GM18498 (cell line): ENCODE results near the gene FBXL13.
"Not testable (repeated sequence)": the region's sequence is repeated elsewhere in the genome, so short reads cannot be mapped to it uniquely, and the experiment has no call there.

Experiments
- ATAC-seq: cut with Tn5 transposase; IDR thresholded peaks from one replicate; pipeline ENCODE4 v1.9.1; 2021; ENCODE audit warnings: mild to moderate bottlenecking, moderate library complexity; ENCODE audit not compliant: unreplicated experiment

FBXL13 gene

DNA sequence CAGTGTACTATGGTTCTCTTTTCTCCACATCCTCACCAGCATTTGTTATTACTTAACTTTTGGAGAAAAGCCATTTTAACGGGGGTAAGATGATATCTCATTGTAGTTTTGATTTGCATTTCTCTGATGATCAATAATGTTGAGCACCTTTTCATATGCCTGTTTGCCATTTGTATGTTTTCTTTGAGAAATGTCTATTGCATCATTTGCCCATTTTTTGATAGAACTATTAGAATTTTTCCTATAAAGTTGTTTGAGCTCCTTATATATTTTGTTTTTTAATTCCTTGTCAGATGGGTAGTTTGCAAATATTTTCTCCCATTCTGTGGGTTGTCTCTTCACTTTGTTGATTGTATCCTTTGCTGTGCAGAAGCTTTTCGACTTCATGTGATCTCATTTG lies 172.5 kb downstream of the FBXL13 start:
- ATAC-seq: not testable (repeated sequence)

- no peak for ATAC-seq
Measured at GRCh38 chr7:102898532-102898859, 176.1 kb downstream of the FBXL13 start.

GRCh38 chr7:102897856-102898531 lies 176.6 kb downstream of the FBXL13 start:
- no peak for ATAC-seq

GRCh38 chr7:102897211-102897631 lies 177.4 kb downstream of the FBXL13 start:
- no peak for ATAC-seq

DNA sequence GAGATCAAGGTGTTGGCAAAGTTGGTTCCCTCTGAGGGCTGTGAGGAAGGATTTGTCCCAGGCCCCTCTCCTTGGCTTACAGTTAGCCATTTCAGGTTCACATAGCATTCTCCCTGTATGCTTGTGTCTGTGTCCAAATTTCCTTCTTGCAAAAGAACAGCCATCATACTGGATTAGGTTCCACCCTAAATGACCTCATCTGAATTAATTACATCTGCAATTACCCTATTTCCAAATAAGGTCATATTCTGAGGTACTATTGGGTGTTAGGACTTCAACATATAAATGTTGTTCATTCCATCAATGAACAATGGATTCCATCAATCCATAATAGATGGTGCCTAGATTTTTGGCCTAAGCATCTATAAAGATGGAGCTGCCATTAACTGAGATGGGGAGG lies 178.0 kb downstream of the FBXL13 start:
- no peak for ATAC-seq

DNA sequence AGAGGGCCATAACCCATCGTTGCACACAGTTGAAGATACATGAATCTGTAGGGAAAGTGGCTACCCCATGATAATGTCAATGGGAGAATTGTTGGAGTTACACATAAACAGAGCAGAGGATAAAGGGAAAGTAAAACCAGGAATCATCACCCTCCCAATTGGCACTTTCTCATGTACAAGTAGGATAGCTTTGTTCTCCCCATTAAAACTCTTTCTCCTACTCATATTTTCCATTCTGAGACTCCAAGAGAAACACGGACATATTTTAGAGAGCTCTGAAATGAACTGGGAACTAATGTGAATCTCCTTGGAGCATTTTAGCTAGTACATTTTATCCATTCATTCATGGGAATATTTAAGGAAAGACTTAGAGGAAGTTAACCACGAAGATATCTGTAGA lies 179.0 kb downstream of the FBXL13 start:
- no peak for ATAC-seq

DNA sequence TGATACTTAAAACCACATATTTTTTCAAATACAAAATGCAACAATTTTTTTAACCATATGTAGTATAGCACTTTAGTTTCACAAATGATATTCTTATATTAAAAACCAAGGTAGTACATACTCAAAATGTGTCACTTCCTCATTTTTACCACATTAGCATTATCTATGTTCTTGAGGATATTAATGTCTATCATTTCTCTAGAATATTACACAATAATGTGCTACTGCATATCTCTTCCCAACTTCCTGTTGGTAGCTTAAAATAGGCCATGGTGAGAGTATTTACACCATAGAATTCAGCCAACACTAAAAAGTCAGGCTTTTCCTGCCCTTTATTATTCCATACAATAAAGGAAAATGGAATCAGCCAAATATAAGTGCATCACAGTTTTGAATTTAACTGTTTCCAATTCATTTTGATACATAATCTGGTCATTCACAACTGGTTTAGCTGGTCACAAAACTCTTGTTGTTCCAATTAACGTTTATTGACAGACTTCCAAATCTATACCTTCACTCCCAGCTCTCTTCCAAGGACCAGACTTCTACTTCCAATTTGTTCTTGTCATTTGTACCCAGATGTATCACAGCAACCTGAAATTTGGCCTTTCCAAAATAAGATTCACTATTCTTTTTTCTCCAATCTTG lies 181.8 kb downstream of the FBXL13 start:
- no peak for ATAC-seq

DNA sequence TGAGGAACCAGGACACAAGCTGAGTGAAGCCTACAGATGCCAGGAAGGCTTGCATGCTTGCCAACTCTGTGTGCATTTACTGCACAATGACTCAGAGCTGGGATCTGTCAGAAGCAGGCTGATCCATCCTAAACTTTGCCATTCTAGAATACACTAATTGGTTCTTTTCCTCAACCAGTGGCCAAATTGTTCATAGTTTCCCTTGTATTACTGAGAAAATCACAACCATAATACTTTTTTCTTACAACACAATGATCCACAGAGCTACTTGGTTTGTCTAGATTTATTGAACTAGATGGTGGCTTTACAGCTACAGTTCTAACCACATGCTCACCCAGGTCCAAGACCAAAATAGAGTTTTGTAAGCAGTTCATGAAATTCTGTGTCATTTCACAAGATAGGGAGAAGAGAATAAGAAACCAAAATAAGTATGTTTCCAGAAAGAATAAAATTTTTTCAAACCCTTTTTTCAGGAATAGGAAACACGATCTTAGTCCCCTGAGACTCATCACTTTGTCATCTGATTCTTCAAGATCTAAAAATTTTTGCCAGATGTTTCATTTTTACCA lies 182.8 kb downstream of the FBXL13 start:
- no peak for ATAC-seq

- ATAC-seq: no peak
Measured at GRCh38 chr7:102890971-102891692, 183.5 kb downstream of the FBXL13 start.

DNA sequence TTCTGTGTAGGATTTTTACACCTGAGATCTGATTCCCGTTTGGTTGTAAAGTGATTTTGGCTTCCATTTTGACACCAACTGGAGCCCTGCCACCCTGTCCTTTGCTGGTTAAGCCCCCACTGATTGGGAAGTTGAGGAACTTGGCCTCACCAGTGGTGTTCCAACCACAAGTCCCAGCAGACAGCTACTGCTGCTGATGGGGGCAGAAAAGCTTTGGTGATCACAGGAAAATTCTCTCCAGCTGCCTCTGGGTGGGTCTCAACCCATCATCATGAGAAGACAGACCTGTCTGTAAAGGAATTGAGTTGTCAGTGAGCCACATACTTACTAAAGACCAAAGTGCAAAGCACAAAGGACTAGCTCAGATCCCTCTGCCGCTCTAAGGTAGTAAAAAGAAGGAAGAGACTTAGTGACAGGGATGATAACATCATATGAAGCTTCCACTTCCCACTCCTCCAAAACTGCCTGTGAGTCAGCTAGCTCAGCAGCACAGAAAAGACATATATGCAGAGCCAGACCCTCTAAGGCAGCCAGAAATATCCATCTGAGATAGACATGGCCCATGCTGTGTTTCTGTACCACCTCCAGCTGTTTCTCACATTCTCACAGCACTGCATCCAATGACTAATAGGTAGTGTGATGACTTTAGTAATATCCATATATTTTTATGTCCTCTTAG lies 184.2 kb downstream of the FBXL13 start:
- no peak for ATAC-seq

- ATAC-seq: no peak
Measured at GRCh38 chr7:102889851-102890250, 184.7 kb downstream of the FBXL13 start.

GRCh38 chr7:102888561-102889233 lies 185.9 kb downstream of the FBXL13 start:
- ATAC-seq: no peak

GRCh38 chr7:102883098-102883860 lies 191.3 kb downstream of the FBXL13 start:
- ATAC-seq: no peak

DNA sequence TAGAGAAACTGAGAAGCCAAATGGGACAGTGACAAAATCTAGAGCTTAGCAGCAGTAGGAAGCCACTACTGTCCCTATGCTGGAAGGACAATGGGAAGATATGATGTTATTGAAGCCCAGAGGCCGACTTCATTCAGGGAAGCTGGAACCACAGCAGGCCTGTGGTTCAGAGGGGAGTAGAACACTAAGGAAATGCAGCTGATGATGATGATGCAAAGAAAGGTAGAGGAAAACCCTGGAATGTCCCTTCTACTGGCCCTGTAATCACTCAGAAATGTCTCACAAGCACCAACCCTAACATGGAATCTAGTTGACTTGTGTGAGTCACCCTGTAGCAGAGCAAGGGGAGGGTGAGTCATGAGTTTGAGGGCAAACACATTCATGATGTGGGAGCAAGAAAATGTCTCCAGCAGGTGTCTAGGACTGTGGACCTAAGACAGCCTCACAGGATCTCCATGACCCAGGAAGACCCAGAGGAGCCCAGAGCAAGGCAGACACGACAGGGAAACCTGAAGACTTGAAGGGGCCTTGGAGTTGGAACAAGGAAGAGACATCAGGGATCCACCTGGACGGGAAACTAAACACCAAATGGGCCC lies 198.8 kb downstream of the FBXL13 start:
- ATAC-seq: no peak

- no peak for ATAC-seq
Measured at GRCh38 chr7:102874966-102875365, 199.6 kb downstream of the FBXL13 start.

DNA sequence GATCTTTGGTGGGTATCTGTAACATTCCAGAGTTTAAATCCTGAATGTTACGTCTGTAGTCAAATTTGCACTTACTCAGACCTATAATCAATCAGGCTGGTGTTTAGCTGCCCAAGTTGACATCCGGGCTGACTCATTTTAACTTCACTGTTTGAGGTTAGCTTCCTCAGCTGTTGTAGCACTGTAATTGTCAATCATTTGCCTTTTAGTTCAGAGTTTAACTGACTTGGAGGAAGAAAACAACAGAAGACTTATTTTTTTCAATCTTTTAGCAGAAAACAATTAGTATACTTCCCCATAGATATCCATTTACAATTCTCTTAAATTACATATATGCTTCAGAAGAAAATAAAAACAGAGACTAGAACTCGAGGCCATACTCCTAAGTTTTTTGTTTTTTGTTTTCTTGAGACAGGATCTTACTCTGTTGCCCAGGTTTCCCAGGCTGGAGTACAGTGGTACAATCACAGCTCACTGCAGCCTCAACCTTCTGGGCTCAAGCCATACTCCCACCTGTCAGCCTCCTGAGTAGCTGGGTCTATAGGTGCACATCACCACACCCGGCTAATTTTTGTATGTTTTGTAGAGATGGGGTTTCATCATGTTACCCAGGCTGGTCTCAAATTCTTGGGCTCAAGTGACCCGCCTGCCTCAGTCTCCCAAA lies 200.3 kb downstream of the FBXL13 start:
- ATAC-seq: peak; percentile 98

- peak; percentile 27 for ATAC-seq
Measured at GRCh38 chr7:102873470-102874165, 201.0 kb downstream of the FBXL13 start.

- no peak for ATAC-seq
Measured at GRCh38 chr7:102872460-102872859, 202.1 kb downstream of the FBXL13 start.
